Immature natural killer cell (primary cell): ENCODE results near the gene RFX7. TPM values are rescaled to one million over a fixed set of nuclear protein-coding genes. Genes with fewer than 3 reads are reported as not detected.
"Not testable (repeated sequence)": the region's sequence is repeated elsewhere in the genome, so short reads cannot be mapped to it uniquely, and the experiment has no call there.

Experiments
- DNase-seq, 3 donors: peaks; one replicate each; pipeline ENCODE4 v3.0.0; 2022; ENCODE audit warnings: mixed read lengths in 1 of 3
- H3K27ac Mint-ChIP-seq, 6 donors: one replicate each; pipeline ENCODE4 v1.8.0; 2020; ENCODE audit warnings: mixed read lengths in 6 of 6, mild to moderate bottlenecking in 5 of 6, inconsistent platforms in 4 of 6, moderate library complexity in 3 of 6
- H3K27me3 Mint-ChIP-seq, 3 donors: one replicate each; pipeline ENCODE4 v1.8.0; 2020 to 2021; ENCODE audit warnings: low read depth in 3 of 3, mild to moderate bottlenecking in 3 of 3, mixed read lengths in 3 of 3, moderate library complexity in 3 of 3, inconsistent platforms in 1 of 3
- H3K36me3 Mint-ChIP-seq, 3 donors: one replicate each; pipeline ENCODE4 v1.8.0; 2020; ENCODE audit warnings: mixed read lengths in 3 of 3, inconsistent platforms in 2 of 3, mild to moderate bottlenecking in 2 of 3
- H3K4me1 Mint-ChIP-seq, 2 donors: one replicate each; pipeline ENCODE4 v1.8.0; 2020; ENCODE audit warnings: inconsistent platforms in 2 of 2, mild to moderate bottlenecking in 2 of 2, mixed read lengths in 2 of 2, moderate library complexity in 1 of 2
- H3K4me3 Mint-ChIP-seq, 5 donors: one replicate each; pipeline ENCODE4 v1.8.0; 2020; ENCODE audit warnings: mild to moderate bottlenecking in 5 of 5, mixed read lengths in 5 of 5, inconsistent platforms in 3 of 5, moderate library complexity in 3 of 5
- H3K9me3 Mint-ChIP-seq, 6 donors: one replicate each; pipeline ENCODE4 v1.8.0; 2020; ENCODE audit warnings: mild to moderate bottlenecking in 6 of 6, mixed read lengths in 6 of 6, inconsistent platforms in 4 of 6, moderate library complexity in 3 of 6
- polyA plus RNA-seq, 3 donors: library from polyadenylated mRNA; unstranded; fragments of 300-500 nt; fragmentation: Illumina TruSeq; gene quantifications; one replicate each; pipeline ENCODE4 v1.2.3, GENCODE V29; 2021

The RFX7 gene
- polyA plus RNA-seq, 3 donors from 2014 or later, result 0.03 to 4.7 (median 2.4) TPM

- peaks cover 41 to 72% of the 10 kb centered on the region in 2 donors for H3K4me1 Mint-ChIP-seq
- no peak for DNase-seq
- H3K27me3 Mint-ChIP-seq, result peaks cover 0 to 3% (median 0%) of the 10 kb centered on the region in 3 donors
- no peak overlapping the region for H3K4me3 Mint-ChIP-seq
- peak overlapping the region in 5 of 6 donors; percentile 2 to 60 (median 11) for H3K27ac Mint-ChIP-seq
- H3K9me3 Mint-ChIP-seq, result no peaks in the 10 kb centered on the region
- peaks cover 13 to 20% (median 19%) of the 10 kb centered on the region in 3 donors for H3K36me3 Mint-ChIP-seq
These were observed 67.9 kb downstream of the RFX7 start for GRCh38 chr15:56175788-56176187.

- peaks cover 18 to 21% (median 19%) of the 10 kb centered on the region in 3 donors for H3K36me3 Mint-ChIP-seq
- peak; percentile 34 to 42 (median 37) for DNase-seq
- H3K27ac Mint-ChIP-seq, result peak overlapping the region; percentile 45 to 85 (median 80)
- peaks cover 0 to 3% (median 0%) of the 10 kb centered on the region in 3 donors for H3K27me3 Mint-ChIP-seq
- H3K9me3 Mint-ChIP-seq, result no peaks in the 10 kb centered on the region
- H3K4me3 Mint-ChIP-seq, result peak overlapping the region; percentile 46 to 84 (median 72)
- H3K4me1 Mint-ChIP-seq, result peaks cover 47 to 83% of the 10 kb centered on the region in 2 donors
These were observed 69.0 kb downstream of the RFX7 start for GRCh38 chr15:56174649-56175048.

DNA sequence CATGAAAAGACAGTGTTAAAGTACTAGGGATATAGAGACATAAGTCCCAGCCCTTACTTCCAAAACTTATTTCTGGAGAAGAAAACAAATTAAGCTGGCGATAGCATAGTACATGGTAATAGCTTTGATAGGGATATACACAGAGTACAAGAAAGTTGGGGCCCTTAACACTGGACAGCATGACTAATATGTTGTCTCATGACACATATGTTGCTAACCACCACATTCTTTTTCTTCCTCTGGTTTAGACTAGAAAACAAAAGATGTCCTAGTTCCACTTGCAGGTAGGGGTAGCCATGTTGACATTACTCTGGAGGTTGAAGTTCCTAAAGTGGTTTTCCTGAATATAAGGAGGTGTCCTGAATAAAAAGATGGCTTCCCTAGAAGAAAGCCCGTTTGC lies 75.3 kb downstream of the RFX7 start:
- Mint-ChIP-seq H3K36me3 (peaks cover 16 to 21% (median 18%) of the 10 kb centered on the region in 3 donors), H3K4me1 (peaks cover 48 to 75% of the 10 kb centered on the region in 2 donors), H3K27me3 (no peaks in the 10 kb centered on the region), H3K4me3 (no peak overlapping the region), H3K9me3 (no peaks in the 10 kb centered on the region), H3K27ac (peak overlapping the region in 1 of 6 donors; percentile 6)
- no peak for DNase-seq

- Mint-ChIP-seq H3K36me3 (no peaks in the 10 kb centered on the region), H3K27ac (peak overlapping the region in 1 of 6 donors; percentile 76), H3K9me3 (no peaks in the 10 kb centered on the region), H3K4me1 (peaks cover 39 to 75% of the 10 kb centered on the region in 2 donors), H3K4me3 (no peak overlapping the region), H3K27me3 (no peaks in the 10 kb centered on the region)
- no peak for DNase-seq
These were observed 78.4 kb downstream of the RFX7 start for GRCh38 chr15:56165234-56165633.

- Mint-ChIP-seq H3K4me3 (no peak overlapping the region), H3K9me3 (no peaks in the 10 kb centered on the region), H3K27ac (no peak overlapping the region), H3K4me1 (peaks cover 26 to 68% of the 10 kb centered on the region in 2 donors), H3K27me3 (no peaks in the 10 kb centered on the region), H3K36me3 (no peaks in the 10 kb centered on the region)
- no peak for DNase-seq
These were observed 82.7 kb downstream of the RFX7 start for GRCh38 chr15:56160966-56161365.

DNA sequence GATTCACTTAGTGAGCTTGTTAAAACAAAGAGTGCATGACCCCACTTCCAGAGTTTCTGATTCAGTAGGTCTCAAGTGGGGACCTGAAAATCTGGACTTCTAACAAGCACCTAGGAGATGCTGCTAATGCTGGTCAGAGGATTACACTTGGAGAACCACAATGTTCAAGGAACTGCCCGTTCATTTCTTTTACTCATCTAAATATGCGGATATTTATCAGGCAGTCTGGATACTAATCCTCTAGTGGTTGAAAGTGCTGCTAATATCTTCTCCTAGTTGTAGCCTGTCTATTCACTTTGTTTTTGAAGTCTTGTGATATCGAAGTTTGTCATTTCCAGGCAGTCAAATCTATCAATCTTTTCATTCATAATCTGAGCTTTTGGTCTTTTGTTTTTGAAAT lies 86.8 kb downstream of the RFX7 start:
- peaks cover 30 to 59% of the 10 kb centered on the region in 2 donors for H3K4me1 Mint-ChIP-seq
- no peak overlapping the region for H3K27ac Mint-ChIP-seq
- H3K27me3 Mint-ChIP-seq, result no peaks in the 10 kb centered on the region
- H3K36me3 Mint-ChIP-seq, result peaks cover 0 to 8% (median 5%) of the 10 kb centered on the region in 3 donors
- DNase-seq, result no peak
- peaks cover 0 to 8% (median 5%) of the 10 kb centered on the region in 6 donors for H3K9me3 Mint-ChIP-seq
- H3K4me3 Mint-ChIP-seq, result no peak overlapping the region

DNA sequence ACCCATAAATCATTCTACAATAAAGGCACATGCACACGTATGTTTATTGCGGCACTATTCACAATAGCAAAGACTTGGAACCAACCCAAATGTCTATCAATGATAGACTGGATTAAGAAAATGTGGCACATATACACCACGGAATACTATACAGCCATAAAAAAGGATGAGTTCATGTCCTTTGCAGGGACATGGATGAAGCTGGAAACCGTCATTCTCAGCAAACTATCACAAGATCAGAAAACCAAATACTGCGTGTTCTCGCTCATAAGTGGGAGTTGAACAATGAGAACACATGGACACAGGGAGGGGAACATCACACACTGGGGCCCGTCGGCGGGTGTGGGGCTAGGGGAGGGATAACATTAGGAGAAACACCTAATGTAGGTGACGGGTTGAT lies 88.4 kb downstream of the RFX7 start:
- H3K9me3 Mint-ChIP-seq, H3K27me3 Mint-ChIP-seq, DNase-seq, H3K36me3 Mint-ChIP-seq, H3K4me3 Mint-ChIP-seq, H3K27ac Mint-ChIP-seq: not testable (repeated sequence)
- peaks cover 39 to 59% of the 10 kb centered on the region in 2 donors for H3K4me1 Mint-ChIP-seq

- H3K36me3 Mint-ChIP-seq, H3K27me3 Mint-ChIP-seq, DNase-seq, H3K27ac Mint-ChIP-seq, H3K4me3 Mint-ChIP-seq, H3K9me3 Mint-ChIP-seq: not testable (repeated sequence)
- H3K4me1 Mint-ChIP-seq, result peaks cover 39 to 55% of the 10 kb centered on the region in 2 donors
These were observed 88.9 kb downstream of the RFX7 start for GRCh38 chr15:56154768-56155167.

DNA sequence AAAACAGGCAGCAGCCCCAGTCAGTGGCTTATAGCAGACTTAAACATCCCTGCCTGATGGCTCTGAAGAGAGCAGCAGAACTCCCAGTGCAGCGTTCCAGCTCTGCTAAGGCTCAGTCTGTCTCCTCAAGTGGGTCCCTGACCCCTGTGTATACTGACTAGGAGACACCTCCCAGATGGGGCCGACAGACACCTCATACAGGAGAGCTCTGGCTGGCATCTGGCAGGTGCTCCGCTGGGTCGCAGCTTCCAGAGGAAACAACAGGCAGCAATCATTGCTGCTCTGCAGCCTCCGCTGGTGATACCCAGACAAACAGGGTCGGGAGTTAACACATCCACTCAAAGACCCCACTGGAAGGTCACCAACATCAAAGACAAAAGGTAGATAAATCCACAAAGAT lies 93.5 kb downstream of the RFX7 start:
- Mint-ChIP-seq H3K36me3 (peaks cover 0 to 12% (median 7%) of the 10 kb centered on the region in 3 donors), H3K27ac (no peak overlapping the region), H3K27me3 (no peaks in the 10 kb centered on the region), H3K4me3 (no peak overlapping the region), H3K4me1 (peaks cover 52 to 62% of the 10 kb centered on the region in 2 donors), H3K9me3 (peaks cover 0 to 8% (median 5%) of the 10 kb centered on the region in 6 donors)
- no peak for DNase-seq

- Mint-ChIP-seq H3K27ac (peak overlapping the region in 1 of 6 donors; percentile 46), H3K27me3 (no peaks in the 10 kb centered on the region), H3K4me1 (peaks cover 42 to 62% of the 10 kb centered on the region in 2 donors), H3K36me3 (peaks cover 0 to 6% (median 3%) of the 10 kb centered on the region in 3 donors), H3K4me3 (no peak overlapping the region), H3K9me3 (no peaks in the 10 kb centered on the region)
- DNase-seq, result no peak
These were observed 95.6 kb downstream of the RFX7 start for GRCh38 chr15:56148064-56148463.

- Mint-ChIP-seq H3K4me1 (peaks cover 29 to 48% of the 10 kb centered on the region in 2 donors), H3K4me3 (no peak overlapping the region), H3K27ac (no peak overlapping the region), H3K27me3 (no peaks in the 10 kb centered on the region), H3K36me3 (peaks cover 7 to 13% (median 12%) of the 10 kb centered on the region in 3 donors), H3K9me3 (no peaks in the 10 kb centered on the region)
- DNase-seq, result no peak
These were observed 96.9 kb downstream of the RFX7 start for GRCh38 chr15:56146756-56147155.

GRCh38 chr15:56128081-56128480 lies 115.6 kb downstream of the RFX7 start:
- H3K4me3 Mint-ChIP-seq, result no peak overlapping the region
- peaks cover 48 to 60% (median 53%) of the 10 kb centered on the region in 3 donors for H3K36me3 Mint-ChIP-seq
- H3K4me1 Mint-ChIP-seq, result peaks cover 1 to 6% of the 10 kb centered on the region in 2 donors
- H3K27ac Mint-ChIP-seq, result peak overlapping the region in 1 of 6 donors; percentile 43
- H3K9me3 Mint-ChIP-seq, result peaks cover 14 to 23% (median 17%) of the 10 kb centered on the region in 6 donors
- H3K27me3 Mint-ChIP-seq, result no peaks in the 10 kb centered on the region
- DNase-seq, result no peak

DNA sequence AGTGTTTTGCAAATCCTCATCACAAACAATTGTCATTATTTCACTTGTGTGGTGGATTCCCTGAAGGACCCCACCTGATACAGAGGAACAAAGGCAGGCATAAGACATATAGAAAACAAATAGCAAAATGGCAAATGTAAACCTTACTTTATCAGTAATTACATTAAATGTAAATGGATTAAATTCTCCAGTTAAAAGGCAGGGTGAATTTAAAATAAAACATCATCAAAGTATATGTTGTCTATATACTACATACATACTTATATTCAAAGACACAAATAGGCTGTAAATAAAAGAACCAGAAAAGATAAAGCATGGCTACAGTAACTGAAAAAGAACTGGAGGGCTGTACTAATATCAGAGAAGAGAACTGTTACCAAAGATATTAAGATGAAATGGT lies 117.3 kb downstream of the RFX7 start:
- Mint-ChIP-seq H3K27ac (no peak overlapping the region), H3K9me3 (peaks cover 14 to 26% (median 19%) of the 10 kb centered on the region in 6 donors), H3K36me3 (peaks cover 59 to 62% (median 61%) of the 10 kb centered on the region in 3 donors)

DNA sequence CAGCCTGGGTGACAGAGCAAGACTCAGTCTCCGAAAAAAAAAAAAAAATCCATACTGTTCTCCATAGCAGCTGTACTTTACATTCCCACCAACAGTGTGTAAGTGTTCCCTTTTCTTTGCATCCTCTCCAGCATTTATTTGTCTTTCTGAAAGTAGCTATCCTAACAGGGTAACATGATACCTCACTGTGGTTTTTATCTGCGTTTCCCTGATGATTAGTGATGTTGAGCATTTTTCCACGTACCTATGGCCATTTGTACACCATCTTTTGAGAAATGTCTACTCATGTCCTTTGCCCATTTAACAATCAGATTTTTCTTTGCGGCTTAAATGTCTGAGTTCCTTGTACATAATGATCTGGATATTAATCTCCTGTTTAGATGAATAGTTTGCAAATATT lies 119.3 kb downstream of the RFX7 start:
- H3K27ac Mint-ChIP-seq, result no peak overlapping the region
- peaks cover 1 to 6% of the 10 kb centered on the region in 2 donors for H3K4me1 Mint-ChIP-seq
- H3K36me3 Mint-ChIP-seq, result peaks cover 52 to 58% (median 58%) of the 10 kb centered on the region in 3 donors
- no peaks in the 10 kb centered on the region for H3K27me3 Mint-ChIP-seq
- peaks cover 14 to 40% (median 21%) of the 10 kb centered on the region in 6 donors for H3K9me3 Mint-ChIP-seq
- DNase-seq, result no peak
- H3K4me3 Mint-ChIP-seq, result no peak overlapping the region

More for the DNA sequence above, 117.3 kb downstream of the RFX7 start:
- Mint-ChIP-seq H3K4me3 (no peak overlapping the region), H3K4me1 (peaks cover 1 to 6% of the 10 kb centered on the region in 2 donors), H3K27me3 (no peaks in the 10 kb centered on the region)
- no peak for DNase-seq

DNA sequence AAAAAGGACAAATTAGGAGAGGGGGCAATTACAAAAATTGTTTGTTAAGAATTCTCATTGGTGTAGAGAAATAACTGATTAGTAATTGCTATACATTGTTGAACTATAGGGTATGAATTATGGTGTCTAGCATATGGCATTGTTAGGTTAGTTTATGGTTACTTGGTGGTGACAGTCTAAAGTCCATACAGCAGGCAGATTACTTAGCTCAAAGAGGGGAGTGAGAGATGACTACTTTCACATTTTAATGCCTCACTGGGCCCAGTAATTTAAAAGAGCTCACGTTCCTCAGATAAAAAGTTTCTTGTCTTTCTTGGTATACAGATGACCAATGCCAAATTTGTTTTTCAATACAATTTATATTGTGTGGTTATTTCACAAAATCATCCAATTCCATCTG lies 137.8 kb downstream of the RFX7 start:
- Mint-ChIP-seq H3K4me1 (peaks cover 3 to 19% of the 10 kb centered on the region in 2 donors), H3K9me3 (no peaks in the 10 kb centered on the region), H3K36me3 (peaks cover 0 to 10% (median 4%) of the 10 kb centered on the region in 3 donors), H3K4me3 (no peak overlapping the region), H3K27me3 (peaks cover 0 to 2% (median 0%) of the 10 kb centered on the region in 3 donors), H3K27ac (no peak overlapping the region)
- DNase-seq, result no peak
